Common myeloid progenitor, CD34-positive (primary cell): Measurements from ENCODE around the gene NFIB.

ENCODE experiments used
- CTCF ChIA-PET: fragments of 350-600 bp; sonication (Branson Sonifier 250); formaldehyde crosslinking; loops from one replicate; lab custom pipeline; 2021; ENCODE audit warnings: antibody characterized with exemption; lab: Charles Lee
- POLR2A ChIA-PET: fragments of 350-600 bp; sonication (Branson Sonifier 250); formaldehyde crosslinking; loops from one replicate; lab custom pipeline; 2021; ENCODE audit warnings: antibody characterized with exemption; lab: Charles Lee
- DNase-seq, 3 donors: peaks; one replicate each; pipeline versions ENCODE4 v3.0.0 to v3.0.0-alpha.2; 2013
- H3K27ac ChIP-seq, 2 experiments: 1 replicate in 1 of 2; 2 replicates in 1 of 2; pipeline ENCODE4 v1.7.0; 2013; ENCODE audit warnings: inconsistent platforms in 2 of 2, low read length in 2 of 2, mild to moderate bottlenecking in 2 of 2, low read depth in 1 of 2, moderate library complexity in 1 of 2; ENCODE audit not compliant: severe bottlenecking in 2 of 2, insufficient read depth in 1 of 2, poor library complexity in 1 of 2
- H3K27me3 ChIP-seq, 5 experiments: replicated peaks in 2 of 5; 1 replicate in 3 of 5; 2 replicates in 2 of 5; pipeline versions ENCODE4 v1.6.1 to v1.7.0; 2013; ENCODE audit warnings: low read length in 4 of 5, mild to moderate bottlenecking in 2 of 5, moderate library complexity in 2 of 5, inconsistent platforms in 1 of 5; ENCODE audit not compliant: insufficient read depth in 5 of 5, control insufficient read depth in 4 of 5
- H3K36me3 ChIP-seq, 4 experiments: 1 replicate in 2 of 4; 2 replicates in 2 of 4; pipeline versions ENCODE4 v1.6.1 to v1.7.0; 2013; ENCODE audit warnings: low read length in 3 of 4, control low read depth in 1 of 4, mild to moderate bottlenecking in 1 of 4; ENCODE audit not compliant: control insufficient read depth in 4 of 4, insufficient read depth in 4 of 4
- H3K4me1 ChIP-seq, 4 experiments: 1 replicate in 3 of 4; 2 replicates in 1 of 4; pipeline versions ENCODE4 v1.6.1 to v1.7.1; 2013; ENCODE audit warnings: low read length in 3 of 4, mild to moderate bottlenecking in 3 of 4, control low read depth in 1 of 4, inconsistent platforms in 1 of 4, moderate library complexity in 1 of 4; ENCODE audit not compliant: control insufficient read depth in 4 of 4, insufficient read depth in 4 of 4; ENCODE audit errors: control extremely low read depth in 1 of 4
- H3K4me3 ChIP-seq, 7 experiments: 1 replicate in 4 of 7; 2 replicates in 3 of 7; pipeline versions ENCODE4 v1.5.1 to v1.7.0; 2013; ENCODE audit warnings: mild to moderate bottlenecking in 7 of 7, low read length in 6 of 7, moderate library complexity in 6 of 7, inconsistent platforms in 2 of 7, low read depth in 2 of 7, control low read depth in 1 of 7; ENCODE audit not compliant: insufficient read depth in 4 of 7, control insufficient read depth in 1 of 7; ENCODE audit errors: extremely low read depth in 1 of 7
- H3K9me3 ChIP-seq, 5 experiments: 1 replicate in 4 of 5; 2 replicates in 1 of 5; pipeline versions ENCODE4 v1.6.1 to v1.7.1; 2013; ENCODE audit warnings: low read length in 4 of 5, mild to moderate bottlenecking in 2 of 5, inconsistent platforms in 1 of 5, low read depth in 1 of 5, moderate library complexity in 1 of 5; ENCODE audit not compliant: control insufficient read depth in 4 of 5, insufficient read depth in 2 of 5; ENCODE audit errors: control extremely low read depth in 1 of 5
- WGBS: methylation state at CpG from one replicate; pipeline ENCODE4 v1.1.5; 2013; ENCODE audit not compliant: insufficient coverage; 5-methylcytosine and 5-hydroxymethylcytosine counted together

Gene NFIB

GRCh38 chr9:14345354-14346230, 31.7 kb upstream of the NFIB start:
- no peak overlapping the region for H3K27ac ChIP-seq
- H3K9me3 ChIP-seq = no peaks in the 10 kb centered on the region
- peaks cover 0 to 37% (median 22%) of the 10 kb centered on the region in 4 experiments for H3K4me1 ChIP-seq
- WGBS = 4% methylated on average over 32 of the region's 45 CpGs
- ChIA-PET CTCF (interaction anchor here (1.2 to 1.6 kb wide), 2 partner anchors 8 to 27 kb away, joined by 3 to 9 read pairs; no protein-coding TSS in a partner anchor), POLR2A (no interaction called here)
- H3K36me3 ChIP-seq = no peaks in the 10 kb centered on the region
- H3K27me3 ChIP-seq = peaks cover 3 to 100% (median 77%) of the 10 kb centered on the region in 5 experiments
- peak in 1 of 3 donors; percentile 26 for DNase-seq
- no peak overlapping the region for H3K4me3 ChIP-seq

- Histone ChIP-seq H3K27me3 (peaks cover 3 to 100% (median 72%) of the 10 kb centered on the region in 5 experiments), H3K36me3 (no peaks in the 10 kb centered on the region), H3K4me1 (peaks cover 0 to 35% (median 22%) of the 10 kb centered on the region in 4 experiments), H3K4me3 (no peak overlapping the region), H3K27ac (no peak overlapping the region), H3K9me3 (no peaks in the 10 kb centered on the region)
- 33% methylated on average over 2 of the region's 9 CpGs for WGBS
- no peak for DNase-seq
- ChIA-PET POLR2A (no interaction called here), CTCF (interaction anchor here (0.8 to 1.6 kb wide), 3 partner anchors 9 to 26 kb away, joined by 3 to 9 read pairs (median 3); no protein-coding TSS in a partner anchor)
Observed at GRCh38 chr9:14344941-14345353, 31.0 kb upstream of the NFIB start.

- Histone ChIP-seq H3K27ac (no peak overlapping the region), H3K9me3 (no peaks in the 10 kb centered on the region), H3K4me3 (no peak overlapping the region), H3K27me3 (peaks cover 11 to 100% (median 71%) of the 10 kb centered on the region in 5 experiments), H3K36me3 (no peaks in the 10 kb centered on the region), H3K4me1 (peaks cover 0 to 28% (median 21%) of the 10 kb centered on the region in 4 experiments)
- POLR2A ChIA-PET = no interaction called here
- CTCF ChIA-PET = interaction anchor here (0.8 to 1.6 kb wide), 2 partner anchors 10 to 17 kb away, joined by 3 to 9 read pairs; no protein-coding TSS in a partner anchor
- 73% methylated on average over 5 of the region's 6 CpGs for WGBS
- no peak for DNase-seq
Observed at GRCh38 chr9:14344053-14344524, 30.1 kb upstream of the NFIB start.

- DNase-seq = no peak
- peaks cover 0 to 23% (median 15%) of the 10 kb centered on the region in 4 experiments for H3K4me1 ChIP-seq
- CTCF ChIA-PET = interaction anchor here (0.7 kb wide), 1 partner anchor 19 kb away, joined by 3 read pairs; no protein-coding TSS in a partner anchor
- POLR2A ChIA-PET = no interaction called here
- H3K27me3 ChIP-seq = peaks cover 11 to 100% (median 65%) of the 10 kb centered on the region in 5 experiments
- 43% methylated on average over 3 of the region's 5 CpGs for whole genome bisulfite sequencing
- H3K27ac ChIP-seq = no peak overlapping the region
- H3K36me3 ChIP-seq = no peaks in the 10 kb centered on the region
- no peak overlapping the region for H3K4me3 ChIP-seq
- H3K9me3 ChIP-seq = peaks cover 0 to 2% (median 0%) of the 10 kb centered on the region in 5 experiments
Observed at GRCh38 chr9:14343261-14344031, 29.5 kb upstream of the NFIB start.

- Histone ChIP-seq H3K4me1 (peaks cover 0 to 15% (median 8%) of the 10 kb centered on the region in 4 experiments), H3K4me3 (no peak overlapping the region), H3K27me3 (peaks cover 11 to 95% (median 63%) of the 10 kb centered on the region in 5 experiments), H3K36me3 (no peaks in the 10 kb centered on the region), H3K27ac (no peak overlapping the region), H3K9me3 (peaks cover 0 to 3% (median 0%) of the 10 kb centered on the region in 5 experiments)
- 60% methylated on average over 1 of the region's 4 CpGs for WGBS
- ChIA-PET CTCF (no interaction called here), POLR2A (no interaction called here)
- DNase-seq = no peak
Observed at GRCh38 chr9:14342736-14343135, 28.8 kb upstream of the NFIB start.

- 35% methylated on average over 5 of the region's 6 CpGs for WGBS
- H3K27me3 ChIP-seq = peaks cover 11 to 84% (median 58%) of the 10 kb centered on the region in 5 experiments
- H3K4me1 ChIP-seq = peaks cover 0 to 8% (median under 1%) of the 10 kb centered on the region in 4 experiments
- peaks cover 0 to 3% (median 0%) of the 10 kb centered on the region in 5 experiments for H3K9me3 ChIP-seq
- ChIA-PET CTCF (interaction anchor here (1.9 kb wide), 1 partner anchor 11 kb away, joined by 5 read pairs; no protein-coding TSS in a partner anchor), POLR2A (interaction anchor here (0.6 kb wide), 1 partner anchor 79 kb away, joined by 4 read pairs; no protein-coding TSS in a partner anchor)
- no peak overlapping the region for H3K27ac ChIP-seq
- H3K36me3 ChIP-seq = no peaks in the 10 kb centered on the region
- DNase-seq = no peak
- H3K4me3 ChIP-seq = no peak overlapping the region
Observed at GRCh38 chr9:14341437-14342122, 27.6 kb upstream of the NFIB start.
